HepG2 (cell line): ENCODE measurements around the gene MCM10. TPM values are rescaled to one million over a fixed set of nuclear protein-coding genes. Genes with fewer than 3 reads are reported as not detected.

ENCODE experiments used
- ATAC-seq: fragments of 200-7000 bp; cut with Tn5 transposase; 3 replicates; pipeline ENCODE4 v1.9.1; 2020; ENCODE audit warnings: mild to moderate bottlenecking, moderate library complexity
- BruUV-seq: library from RNA; stranded (reverse); fragments of 400-500 nt; replicated peaks from 2 replicates; lab custom pipeline; 2021; lab: Mats Ljungman, UMichigan
- CTCF ChIA-PET: fragments of 300-600 bp; formaldehyde crosslinking; extraction: SDS; loops from one replicate; lab custom pipeline; 2021; ENCODE audit warnings: low total read pairs, inconsistent platforms, low intra/inter-chr PET ratio; lab: Yijun Ruan, JAX
- POLR2A ChIA-PET: fragments of 350-600 bp; sonication (Branson Sonifier 250); formaldehyde crosslinking; loops from one replicate; lab custom pipeline; 2020; ENCODE audit warnings: antibody characterized with exemption, inconsistent platforms; lab: Yijun Ruan, JAX
- DNase-seq: peaks from one replicate; pipeline ENCODE4 v3.0.0-alpha.2; 2015; ENCODE audit warnings: low spot score
- FAIRE-seq: peaks from 3 replicates; lab custom pipeline; 2011; peaks lifted over from hg19 to GRCh38; lab: Jason Lieb, UNC
- H2AFZ ChIP-seq: one replicate; pipeline ENCODE4 v1.6.1; 2011; ENCODE audit warnings: low read length, inconsistent platforms
- H3K27ac ChIP-seq: fragments of 300-600 bp; 3 replicates; pipeline ENCODE4 v1.8.0; 2011; ENCODE audit warnings: mixed run types, mild to moderate bottlenecking, mixed read lengths, low read length, inconsistent platforms; ENCODE audit not compliant: insufficient read depth; ENCODE audit errors: extremely low read length
- H3K27me3 ChIP-seq, 2 experiments: fragments of 200-600 bp in 1 of 2; 2 replicates in 1 of 2; 3 replicates in 1 of 2; pipeline versions ENCODE4 v1.6.0 to v1.8.0; 2011; ENCODE audit warnings: low read length in 2 of 2, mild to moderate bottlenecking in 2 of 2, moderate library complexity in 2 of 2, inconsistent platforms in 1 of 2; ENCODE audit not compliant: insufficient read depth in 2 of 2, control insufficient read depth in 1 of 2
- H3K36me3 ChIP-seq, 2 experiments: fragments of 200-600 bp in 1 of 2; replicated peaks in 1 of 2; 2 replicates in 1 of 2; 3 replicates in 1 of 2; pipeline versions ENCODE4 v1.5.1 to v1.8.0; 2011; ENCODE audit warnings: low read length in 2 of 2, inconsistent platforms in 1 of 2; ENCODE audit not compliant: insufficient read depth in 2 of 2, control insufficient read depth in 1 of 2
- H3K4me1 ChIP-seq: 2 replicates; pipeline ENCODE4 v1.5.1; 2012; ENCODE audit warnings: low read length, inconsistent platforms; ENCODE audit not compliant: insufficient read depth
- H3K4me2 ChIP-seq: 2 replicates; pipeline ENCODE4 v1.6.0; 2011; ENCODE audit warnings: low read depth, low read length, inconsistent platforms
- H3K4me3 ChIP-seq, 3 experiments: fragments of 200-600 bp in 1 of 3; sonication (generic), shearing (Covaris generic) in 1 of 3; replicated peaks in 1 of 3; 2 replicates each; pipeline ENCODE4 v1.5.1; 2011 to 2016; ENCODE audit warnings: low read length in 3 of 3, inconsistent platforms in 2 of 3, low read depth in 2 of 3, mild to moderate bottlenecking in 2 of 3, control low read depth in 1 of 3, mixed read lengths in 1 of 3; ENCODE audit not compliant: insufficient read depth in 1 of 3
- H3K79me2 ChIP-seq: one replicate; pipeline ENCODE4 v1.6.1; 2011; ENCODE audit warnings: low read length, inconsistent platforms; ENCODE audit not compliant: insufficient read depth
- H3K9ac ChIP-seq: 2 replicates; pipeline ENCODE4 v1.6.0; 2011; ENCODE audit warnings: mild to moderate bottlenecking, low read depth, low read length, inconsistent platforms; ENCODE audit not compliant: insufficient read depth
- H3K9me3 ChIP-seq: 2 replicates; pipeline ENCODE4 v1.5.1; 2012; ENCODE audit warnings: mild to moderate bottlenecking, low read length
- H4K20me1 ChIP-seq: 2 replicates; pipeline ENCODE4 v1.6.0; 2011; ENCODE audit warnings: inconsistent platforms, mild to moderate bottlenecking, low read length, moderate library complexity; ENCODE audit not compliant: insufficient read depth
- DPF2 ChIP-seq: sonication (generic); formaldehyde crosslinking; IDR thresholded peaks from 2 replicates; pipeline ENCODE4 v1.4.0; 2020; ENCODE audit warnings: mild to moderate bottlenecking, low read depth, missing genetic modification reagents, borderline replicate concordance
- SP5 ChIP-seq: IDR thresholded peaks from 2 replicates; pipeline ENCODE4 v1.6.1; 2016; ENCODE audit warnings: low read depth, borderline replicate concordance
- ZNF124 ChIP-seq: sonication (generic); formaldehyde crosslinking; IDR thresholded peaks from 2 replicates; pipeline ENCODE4 v1.4.0; 2020; ENCODE audit warnings: missing genetic modification reagents
- ZNF207 ChIP-seq: fragments of 450-650 bp; IDR thresholded peaks from 2 replicates; pipeline ENCODE4 v1.6.1; 2016; ENCODE audit warnings: antibody characterized with exemption, borderline replicate concordance
- ZNF780A ChIP-seq: sonication (generic); formaldehyde crosslinking; IDR thresholded peaks from 2 replicates; pipeline ENCODE4 v1.8.0; 2022; ENCODE audit warnings: mild to moderate bottlenecking, missing genetic modification reagents, moderate library complexity
- ZSCAN21 ChIP-seq: sonication (generic); formaldehyde crosslinking; IDR thresholded peaks from 2 replicates; pipeline ENCODE4 v1.8.0; 2022; ENCODE audit warnings: mild to moderate bottlenecking, missing genetic modification reagents, moderate library complexity, borderline replicate concordance
- ZSCAN29 ChIP-seq: sonication (generic); formaldehyde crosslinking; conservative IDR thresholded peaks from 2 replicates; pipeline ENCODE4 v1.4.0; 2020; ENCODE audit warnings: mild to moderate bottlenecking, missing genetic modification reagents
- WGBS: methylation state at CpG from one replicate; pipeline ENCODE4 v1.1.6; 2017; ENCODE audit warnings: low lambda C conversion rate; 5-methylcytosine and 5-hydroxymethylcytosine counted together
- in situ Hi-C: cut with HindIII; loops from 2 replicates; pipeline ENCODE4 v1.10.0; 2017; ENCODE audit warnings: low pct_unique_long_range_greater_than_20kb; ENCODE audit not compliant: extremely low pct_ligation_motif_present
- intact Hi-C: fragments of 100-400 bp; cut with micrococcal nuclease; formaldehyde crosslinking; loops from one replicate; pipeline ENCODE4 v1.10.0; 2022; ENCODE audit not compliant: unreplicated experiment
- polyA plus RNA-seq, 8 experiments: library from polyadenylated mRNA; depleted of rRNA in 3 of 8; stranded (reverse) in 7 of 8; unstranded in 1 of 8; fragments of >200 nt; fragmentation: Illumina TruSeq in 4 of 8; extraction: Trizol in 4 of 8; gene quantifications; 2 replicates each; pipeline versions ENCODE4 v1.2.1 to v1.2.3, GENCODE V29; 2011 to 2016; ENCODE audit warnings: low read depth in 4 of 8, missing spikeins in 1 of 8, mixed read lengths in 1 of 8; ENCODE audit not compliant: insufficient read depth in 1 of 8
- total RNA-seq, 5 experiments: library from RNA; depleted of rRNA; stranded (reverse); fragments of >200 nt; fragmentation: Illumina TruSeq; extraction: Trizol; gene quantifications; 2 replicates each; pipeline ENCODE4 v1.2.3, GENCODE V29; 2016; ENCODE audit warnings: low read depth in 1 of 5
- TF ChIP-seq, protein P1 (sequence below): sonication (generic); formaldehyde crosslinking; IDR thresholded peaks from 2 replicates; pipeline ENCODE4 v1.9.0; 2021; ENCODE audit warnings: missing genetic modification reagents, borderline replicate concordance
- TF ChIP-seq, protein P2 (sequence below): sonication (generic); formaldehyde crosslinking; IDR thresholded peaks from 2 replicates; pipeline ENCODE4 v1.8.1; 2022; ENCODE audit warnings: mild to moderate bottlenecking, missing genetic modification reagents
- TF ChIP-seq, protein P3 (sequence below): sonication (generic); formaldehyde crosslinking; IDR thresholded peaks from 2 replicates; pipeline ENCODE4 v1.5.0; 2020; ENCODE audit warnings: mild to moderate bottlenecking, missing genetic modification reagents, moderate library complexity
- TF ChIP-seq, protein P4 (sequence below): sonication (generic); formaldehyde crosslinking; IDR thresholded peaks from 2 replicates; pipeline ENCODE4 v1.4.0; 2020; ENCODE audit warnings: missing genetic modification reagents, mild to moderate bottlenecking, borderline replicate concordance
- TF ChIP-seq, protein P5 (sequence below): IDR thresholded peaks from 2 replicates; pipeline ENCODE4 v1.6.1; 2016; ENCODE audit warnings: missing compliant biosample characterization, missing genetic modification reagents, borderline replicate concordance

Gene MCM10
- total and polyA plus RNA-seq, 2 of the 13 experiments (the other 11 are each of a cell fraction or from before 2014, with no cell fraction given) = 2.8 to 31.3 TPM

DNA sequence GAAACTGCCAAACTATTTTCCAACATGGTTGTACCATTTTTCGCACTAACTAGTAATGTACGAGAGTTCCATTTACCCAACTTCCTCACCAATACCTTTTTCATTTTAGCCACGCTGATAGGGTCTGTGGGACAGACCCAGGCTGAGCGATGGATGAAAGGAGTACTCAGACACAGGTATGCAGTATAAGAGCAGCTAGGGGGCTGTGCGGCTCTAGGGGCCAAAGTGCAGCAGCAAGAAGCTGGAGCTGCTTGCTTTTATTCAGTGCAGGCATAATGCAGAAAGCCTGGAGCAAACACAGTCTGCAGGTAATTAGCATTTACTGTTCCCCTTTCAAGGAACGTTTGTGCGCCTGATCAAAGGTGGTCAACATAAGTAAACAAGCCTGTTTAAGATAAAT lies 51.8 kb downstream of the MCM10 start (continued):
- TF ChIP-seq, protein P1, sequence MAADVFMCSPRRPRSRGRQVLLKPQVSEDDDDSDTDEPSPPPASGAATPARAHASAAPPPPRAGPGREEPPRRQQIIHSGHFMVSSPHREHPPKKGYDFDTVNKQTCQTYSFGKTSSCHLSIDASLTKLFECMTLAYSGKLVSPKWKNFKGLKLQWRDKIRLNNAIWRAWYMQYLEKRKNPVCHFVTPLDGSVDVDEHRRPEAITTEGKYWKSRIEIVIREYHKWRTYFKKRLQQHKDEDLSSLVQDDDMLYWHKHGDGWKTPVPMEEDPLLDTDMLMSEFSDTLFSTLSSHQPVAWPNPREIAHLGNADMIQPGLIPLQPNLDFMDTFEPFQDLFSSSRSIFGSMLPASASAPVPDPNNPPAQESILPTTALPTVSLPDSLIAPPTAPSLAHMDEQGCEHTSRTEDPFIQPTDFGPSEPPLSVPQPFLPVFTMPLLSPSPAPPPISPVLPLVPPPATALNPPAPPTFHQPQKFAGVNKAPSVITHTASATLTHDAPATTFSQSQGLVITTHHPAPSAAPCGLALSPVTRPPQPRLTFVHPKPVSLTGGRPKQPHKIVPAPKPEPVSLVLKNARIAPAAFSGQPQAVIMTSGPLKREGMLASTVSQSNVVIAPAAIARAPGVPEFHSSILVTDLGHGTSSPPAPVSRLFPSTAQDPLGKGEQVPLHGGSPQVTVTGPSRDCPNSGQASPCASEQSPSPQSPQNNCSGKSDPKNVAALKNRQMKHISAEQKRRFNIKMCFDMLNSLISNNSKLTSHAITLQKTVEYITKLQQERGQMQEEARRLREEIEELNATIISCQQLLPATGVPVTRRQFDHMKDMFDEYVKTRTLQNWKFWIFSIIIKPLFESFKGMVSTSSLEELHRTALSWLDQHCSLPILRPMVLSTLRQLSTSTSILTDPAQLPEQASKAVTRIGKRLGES (CRISPR knock-in tag) = no peak
- TF ChIP-seq, protein P2, sequence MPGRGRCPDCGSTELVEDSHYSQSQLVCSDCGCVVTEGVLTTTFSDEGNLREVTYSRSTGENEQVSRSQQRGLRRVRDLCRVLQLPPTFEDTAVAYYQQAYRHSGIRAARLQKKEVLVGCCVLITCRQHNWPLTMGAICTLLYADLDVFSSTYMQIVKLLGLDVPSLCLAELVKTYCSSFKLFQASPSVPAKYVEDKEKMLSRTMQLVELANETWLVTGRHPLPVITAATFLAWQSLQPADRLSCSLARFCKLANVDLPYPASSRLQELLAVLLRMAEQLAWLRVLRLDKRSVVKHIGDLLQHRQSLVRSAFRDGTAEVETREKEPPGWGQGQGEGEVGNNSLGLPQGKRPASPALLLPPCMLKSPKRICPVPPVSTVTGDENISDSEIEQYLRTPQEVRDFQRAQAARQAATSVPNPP = no peak
- TF ChIP-seq, protein P3, sequence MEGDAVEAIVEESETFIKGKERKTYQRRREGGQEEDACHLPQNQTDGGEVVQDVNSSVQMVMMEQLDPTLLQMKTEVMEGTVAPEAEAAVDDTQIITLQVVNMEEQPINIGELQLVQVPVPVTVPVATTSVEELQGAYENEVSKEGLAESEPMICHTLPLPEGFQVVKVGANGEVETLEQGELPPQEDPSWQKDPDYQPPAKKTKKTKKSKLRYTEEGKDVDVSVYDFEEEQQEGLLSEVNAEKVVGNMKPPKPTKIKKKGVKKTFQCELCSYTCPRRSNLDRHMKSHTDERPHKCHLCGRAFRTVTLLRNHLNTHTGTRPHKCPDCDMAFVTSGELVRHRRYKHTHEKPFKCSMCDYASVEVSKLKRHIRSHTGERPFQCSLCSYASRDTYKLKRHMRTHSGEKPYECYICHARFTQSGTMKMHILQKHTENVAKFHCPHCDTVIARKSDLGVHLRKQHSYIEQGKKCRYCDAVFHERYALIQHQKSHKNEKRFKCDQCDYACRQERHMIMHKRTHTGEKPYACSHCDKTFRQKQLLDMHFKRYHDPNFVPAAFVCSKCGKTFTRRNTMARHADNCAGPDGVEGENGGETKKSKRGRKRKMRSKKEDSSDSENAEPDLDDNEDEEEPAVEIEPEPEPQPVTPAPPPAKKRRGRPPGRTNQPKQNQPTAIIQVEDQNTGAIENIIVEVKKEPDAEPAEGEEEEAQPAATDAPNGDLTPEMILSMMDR (CRISPR knock-in tag) = peak; percentile 19; the same call in 1 of the 2 replicates

DNA sequence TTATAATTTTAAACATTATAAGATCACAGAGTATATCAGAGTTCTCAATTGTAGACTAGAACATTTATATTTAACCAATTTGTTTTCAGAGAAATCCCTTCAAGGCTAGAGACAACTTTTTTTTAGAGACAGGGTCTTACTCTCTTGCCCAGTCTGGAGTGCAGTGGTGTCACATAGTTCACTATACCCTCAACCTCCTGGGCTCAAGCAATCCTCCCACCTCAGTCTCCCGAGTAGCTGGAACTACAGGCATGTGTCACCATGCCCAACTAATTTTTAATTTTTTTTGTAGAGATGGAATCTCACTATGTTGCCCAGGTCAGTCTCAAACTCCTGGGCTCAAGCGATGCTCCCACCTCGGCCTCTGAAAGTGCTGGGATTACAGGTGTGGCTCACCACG lies 57.5 kb downstream of the MCM10 start:
- in situ Hi-C loops = no loop called here
- H3K27me3 ChIP-seq = no peaks in the 10 kb centered on the region
- intact Hi-C loops = no loop called here
- no peaks in the 10 kb centered on the region for H3K36me3 ChIP-seq
- H2AFZ ChIP-seq = no peak overlapping the region
- DNase-seq = no peak
- H3K4me1 ChIP-seq = peaks cover 17% of the 10 kb centered on the region; the same call in 1 of the 2 replicates
- no peak overlapping the region for H3K4me3 ChIP-seq
- CTCF ChIA-PET = interaction anchor here (3.2 kb wide), 1 partner anchor 83 kb away, joined by 9 read pairs; no protein-coding TSS in a partner anchor
- BruUV-seq = no TSS peak
- no peaks in the 10 kb centered on the region for H4K20me1 ChIP-seq
- H3K4me2 ChIP-seq = no peak overlapping the region
- FAIRE-seq = no peak
- no peak overlapping the region for H3K27ac ChIP-seq
- POLR2A ChIA-PET = no interaction called here
- ATAC-seq = no peak
- whole genome bisulfite sequencing = 84% methylated on average over 4 of the region's 4 CpGs
- no peak overlapping the region for H3K9ac ChIP-seq
- no peaks in the 10 kb centered on the region for H3K9me3 ChIP-seq
- H3K79me2 ChIP-seq = no peaks in the 10 kb centered on the region
- TF ChIP-seq ZSCAN21 (CRISPR knock-in tag) (no peak), SP5 (CRISPR knock-in tag) (no peak), ZNF780A (CRISPR knock-in tag) (no peak), ZNF124 (CRISPR knock-in tag) (no peak), ZSCAN29 (no peak), DPF2 (CRISPR knock-in tag) (no peak), ZNF207 (no peak)
- TF ChIP-seq, protein P4, sequence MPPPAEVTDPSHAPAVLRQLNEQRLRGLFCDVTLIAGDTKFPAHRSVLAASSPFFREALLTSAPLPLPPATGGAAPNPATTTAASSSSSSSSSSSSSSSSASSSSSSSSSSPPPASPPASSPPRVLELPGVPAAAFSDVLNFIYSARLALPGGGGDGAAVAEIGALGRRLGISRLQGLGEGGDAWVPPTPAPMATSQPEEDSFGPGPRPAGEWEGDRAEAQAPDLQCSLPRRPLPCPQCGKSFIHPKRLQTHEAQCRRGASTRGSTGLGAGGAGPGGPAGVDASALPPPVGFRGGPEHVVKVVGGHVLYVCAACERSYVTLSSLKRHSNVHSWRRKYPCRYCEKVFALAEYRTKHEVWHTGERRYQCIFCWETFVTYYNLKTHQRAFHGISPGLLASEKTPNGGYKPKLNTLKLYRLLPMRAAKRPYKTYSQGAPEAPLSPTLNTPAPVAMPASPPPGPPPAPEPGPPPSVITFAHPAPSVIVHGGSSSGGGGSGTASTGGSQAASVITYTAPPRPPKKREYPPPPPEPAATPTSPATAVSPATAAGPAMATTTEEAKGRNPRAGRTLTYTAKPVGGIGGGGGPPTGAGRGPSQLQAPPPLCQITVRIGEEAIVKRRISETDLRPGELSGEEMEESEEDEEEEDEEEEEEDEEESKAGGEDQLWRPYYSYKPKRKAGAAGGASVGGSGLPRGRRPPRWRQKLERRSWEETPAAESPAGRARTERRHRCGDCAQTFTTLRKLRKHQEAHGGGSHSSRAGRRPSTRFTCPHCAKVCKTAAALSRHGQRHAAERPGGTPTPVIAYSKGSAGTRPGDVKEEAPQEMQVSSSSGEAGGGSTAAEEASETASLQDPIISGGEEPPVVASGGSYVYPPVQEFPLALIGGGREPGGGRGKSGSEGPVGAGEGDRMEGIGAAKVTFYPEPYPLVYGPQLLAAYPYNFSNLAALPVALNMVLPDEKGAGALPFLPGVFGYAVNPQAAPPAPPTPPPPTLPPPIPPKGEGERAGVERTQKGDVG (CRISPR knock-in tag) = no peak
- TF ChIP-seq, protein P5, sequence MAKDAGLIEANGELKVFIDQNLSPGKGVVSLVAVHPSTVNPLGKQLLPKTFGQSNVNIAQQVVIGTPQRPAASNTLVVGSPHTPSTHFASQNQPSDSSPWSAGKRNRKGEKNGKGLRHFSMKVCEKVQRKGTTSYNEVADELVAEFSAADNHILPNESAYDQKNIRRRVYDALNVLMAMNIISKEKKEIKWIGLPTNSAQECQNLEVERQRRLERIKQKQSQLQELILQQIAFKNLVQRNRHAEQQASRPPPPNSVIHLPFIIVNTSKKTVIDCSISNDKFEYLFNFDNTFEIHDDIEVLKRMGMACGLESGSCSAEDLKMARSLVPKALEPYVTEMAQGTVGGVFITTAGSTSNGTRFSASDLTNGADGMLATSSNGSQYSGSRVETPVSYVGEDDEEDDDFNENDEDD = no peak
